ENCODE data around the gene SLC33A1. TPM values are rescaled to one million over a fixed set of nuclear protein-coding genes. Genes with fewer than 3 reads are reported as not detected.

SLC33A1 gene
- total RNA-seq, 4 donors from 2014 or later = 13.3 to 34.8 (median 32.7) TPM

DNA sequence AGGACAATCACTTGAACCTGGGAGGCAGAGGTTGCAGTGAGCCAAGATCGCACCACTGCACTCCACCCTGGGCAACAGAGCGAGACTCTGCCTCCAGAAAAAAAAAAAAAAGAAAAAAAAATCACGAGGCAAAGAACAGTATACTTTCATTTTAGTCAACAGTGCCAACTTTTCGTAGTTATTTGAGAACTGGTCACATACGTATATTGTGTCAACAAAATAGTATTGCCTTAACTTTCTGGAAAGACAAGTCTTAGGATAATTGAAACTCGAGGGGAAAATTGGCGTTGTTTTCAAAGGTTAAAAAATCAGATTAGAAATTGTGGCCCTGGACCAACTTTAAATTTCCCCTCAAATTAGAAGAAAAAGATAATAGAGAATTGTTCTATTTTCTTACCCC lies 30.1 kb upstream of the SLC33A1 start:
- intact Hi-C loops (cut with DNase I; ENCODE audit: low total_unique reads) (no loop called here), in situ Hi-C loops (cut with MboI; ENCODE audit: low pct_ligation_motif_present in 1 of 4, low pct_unique_long_range_greater_than_20kb in 1 of 4, low sequenced_read_pairs in 3 of 4) (no loop called here)
- Histone ChIP-seq H3K27me3 (no peaks in the 10 kb centered on the region), H3K4me1 (peaks cover 0 to 16% (median 0%) of the 10 kb centered on the region in 4 donors), H3K36me3 (no peaks in the 10 kb centered on the region), H3K27ac (no peak overlapping the region), H3K4me3 (no peak overlapping the region), H3K9me3 (no peaks in the 10 kb centered on the region)
- DNase-seq = no peak
- 54% methylated on average over 5 to 7 of the region's 7 CpGs for whole genome bisulfite sequencing, 2 donors (ENCODE audit: low coverage in 1 of 2)
- TF ChIP-seq POLR2AphosphoS5 (IDR thresholded peaks at IDR 0.05) (no peak), POLR2A (IDR thresholded peaks at IDR 0.05) (no peak), EP300 (IDR thresholded peaks at IDR 0.05; ENCODE audit: low read depth) (no peak)

DNA sequence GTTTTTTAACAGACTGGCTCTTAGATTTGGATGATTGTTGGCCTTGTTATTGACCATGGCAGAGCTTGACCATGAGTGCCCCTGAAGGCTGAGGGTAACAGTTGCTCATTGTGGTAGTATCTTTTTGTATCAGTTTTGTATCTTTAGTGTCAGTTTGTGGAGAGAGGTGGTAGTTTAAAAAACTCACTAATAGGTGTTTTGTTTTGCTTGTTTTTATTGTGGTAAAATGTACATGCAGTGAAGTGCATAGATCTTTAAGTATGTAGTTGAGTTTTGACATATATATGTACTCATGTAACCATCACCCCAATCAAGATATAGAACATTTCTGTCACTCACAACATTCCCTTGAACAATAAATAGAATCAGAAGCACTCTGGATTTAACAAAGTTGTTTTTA lies 26.1 kb upstream of the SLC33A1 start:
- DNase-seq = no peak
- in situ Hi-C loops (cut with MboI; ENCODE audit: low pct_ligation_motif_present in 1 of 4, low pct_unique_long_range_greater_than_20kb in 1 of 4, low sequenced_read_pairs in 3 of 4) = no loop called here
- peaks cover 0 to 10% (median 0%) of the 10 kb centered on the region in 4 donors for H3K4me1 ChIP-seq
- no peaks in the 10 kb centered on the region for H3K36me3 ChIP-seq
- H3K9me3 ChIP-seq = no peaks in the 10 kb centered on the region
- TF ChIP-seq, protein P1, sequence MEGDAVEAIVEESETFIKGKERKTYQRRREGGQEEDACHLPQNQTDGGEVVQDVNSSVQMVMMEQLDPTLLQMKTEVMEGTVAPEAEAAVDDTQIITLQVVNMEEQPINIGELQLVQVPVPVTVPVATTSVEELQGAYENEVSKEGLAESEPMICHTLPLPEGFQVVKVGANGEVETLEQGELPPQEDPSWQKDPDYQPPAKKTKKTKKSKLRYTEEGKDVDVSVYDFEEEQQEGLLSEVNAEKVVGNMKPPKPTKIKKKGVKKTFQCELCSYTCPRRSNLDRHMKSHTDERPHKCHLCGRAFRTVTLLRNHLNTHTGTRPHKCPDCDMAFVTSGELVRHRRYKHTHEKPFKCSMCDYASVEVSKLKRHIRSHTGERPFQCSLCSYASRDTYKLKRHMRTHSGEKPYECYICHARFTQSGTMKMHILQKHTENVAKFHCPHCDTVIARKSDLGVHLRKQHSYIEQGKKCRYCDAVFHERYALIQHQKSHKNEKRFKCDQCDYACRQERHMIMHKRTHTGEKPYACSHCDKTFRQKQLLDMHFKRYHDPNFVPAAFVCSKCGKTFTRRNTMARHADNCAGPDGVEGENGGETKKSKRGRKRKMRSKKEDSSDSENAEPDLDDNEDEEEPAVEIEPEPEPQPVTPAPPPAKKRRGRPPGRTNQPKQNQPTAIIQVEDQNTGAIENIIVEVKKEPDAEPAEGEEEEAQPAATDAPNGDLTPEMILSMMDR (IDR thresholded peaks at IDR 0.05) = no peak
- TF ChIP-seq POLR2A (IDR thresholded peaks at IDR 0.05) = no peak
- no peak for TF ChIP-seq POLR2AphosphoS5 (IDR thresholded peaks at IDR 0.05)
- no peak for TF ChIP-seq EP300 (IDR thresholded peaks at IDR 0.05; ENCODE audit: low read depth)
- H3K27me3 ChIP-seq = no peaks in the 10 kb centered on the region
- no peak overlapping the region for H3K27ac ChIP-seq
- intact Hi-C loops (cut with DNase I; ENCODE audit: low total_unique reads) = no loop called here
- no peak overlapping the region for H3K4me3 ChIP-seq

- Histone ChIP-seq H3K9me3 (no peaks in the 10 kb centered on the region), H3K27me3 (no peaks in the 10 kb centered on the region), H3K4me1 (peaks cover 4 to 19% (median 14%) of the 10 kb centered on the region in 4 donors), H3K4me3 (no peak overlapping the region), H3K27ac (no peak overlapping the region), H3K36me3 (no peaks in the 10 kb centered on the region)
- TF ChIP-seq, protein P1 (IDR thresholded peaks at IDR 0.05) = no peak
- TF ChIP-seq POLR2A (IDR thresholded peaks at IDR 0.05) (no peak), POLR2AphosphoS5 (IDR thresholded peaks at IDR 0.05) (no peak), EP300 (IDR thresholded peaks at IDR 0.05; ENCODE audit: low read depth) (no peak)
- in situ Hi-C loops (cut with MboI; ENCODE audit: low pct_ligation_motif_present in 1 of 4, low pct_unique_long_range_greater_than_20kb in 1 of 4, low sequenced_read_pairs in 3 of 4) = no loop called here
- intact Hi-C loops (cut with DNase I; ENCODE audit: low total_unique reads) = no loop called here
- no peak for DNase-seq
- 88 to 100% methylated on average over 2 of the region's 2 CpGs for WGBS, 2 donors (ENCODE audit: low coverage in 1 of 2)
Observed at GRCh38 chr3:155876503-155876902, 22.3 kb upstream of the SLC33A1 start.

DNA sequence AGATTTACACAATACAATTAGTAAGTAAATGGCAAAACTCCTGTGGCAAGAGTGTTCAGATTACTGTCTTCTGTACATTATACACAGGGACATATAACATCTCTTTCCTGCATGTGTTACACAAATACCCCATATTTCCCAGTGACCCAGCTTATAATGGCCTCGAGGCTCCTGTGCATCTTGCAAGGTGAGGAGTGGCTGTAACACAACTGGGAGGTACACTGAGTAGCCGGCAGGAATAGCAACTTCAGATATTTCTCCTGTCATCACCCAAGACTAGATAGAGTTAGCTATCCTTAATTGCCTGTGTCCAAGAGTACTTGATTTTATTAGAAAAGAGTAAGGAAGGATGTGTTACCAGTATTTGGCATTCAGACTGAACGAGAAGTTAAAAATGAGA lies 21.8 kb upstream of the SLC33A1 start:
- no peak for DNase-seq
- no peaks in the 10 kb centered on the region for H3K9me3 ChIP-seq
- in situ Hi-C loops (cut with MboI; ENCODE audit: low pct_ligation_motif_present in 1 of 4, low pct_unique_long_range_greater_than_20kb in 1 of 4, low sequenced_read_pairs in 3 of 4) (no loop called here), intact Hi-C loops (cut with DNase I; ENCODE audit: low total_unique reads) (no loop called here)
- H3K36me3 ChIP-seq = no peaks in the 10 kb centered on the region
- TF ChIP-seq, protein P1 (IDR thresholded peaks at IDR 0.05) = no peak
- TF ChIP-seq POLR2A (IDR thresholded peaks at IDR 0.05) = no peak
- H3K27me3 ChIP-seq = no peaks in the 10 kb centered on the region
- 65 to 100% methylated on average over 1 to 3 of the region's 3 CpGs for WGBS, 2 donors (ENCODE audit: low coverage in 1 of 2)
- H3K27ac ChIP-seq = no peak overlapping the region
- H3K4me1 ChIP-seq = peaks cover 4 to 19% (median 14%) of the 10 kb centered on the region in 4 donors
- H3K4me3 ChIP-seq = no peak overlapping the region

Measured in transverse colon (tissue), 4 donors.